Glomerular visceral epithelial cell (primary cell): ENCODE data around the gene MRLN.
A peak's percentile ranks its signal among the peaks of the same experiment; 100 is the strongest.
"Not testable (repeated sequence)": the region's sequence is repeated elsewhere in the genome, so short reads cannot be mapped to it uniquely, and the experiment has no call there.

Experiments
- DNase-seq: peaks from one replicate; pipeline ENCODE4 v3.0.0-alpha.2; 2016; ENCODE audit errors: extremely low spot score

MRLN gene

GRCh38 chr10:59745163-59745650 lies 8.0 kb downstream of the MRLN start:
- no peak for DNase-seq

- DNase-seq, result not testable (repeated sequence)
These were observed 8.5 kb downstream of the MRLN start for GRCh38 chr10:59744762-59745161.

GRCh38 chr10:59744156-59744555 lies 9.1 kb downstream of the MRLN start:
- not testable (repeated sequence) for DNase-seq

- DNase-seq, result no peak
These were observed 11.7 kb downstream of the MRLN start for GRCh38 chr10:59741583-59741982.

GRCh38 chr10:59741048-59741447 lies 12.2 kb downstream of the MRLN start:
- DNase-seq, result no peak

GRCh38 chr10:59736749-59737148 lies 16.5 kb downstream of the MRLN start:
- DNase-seq, result no peak

- no peak for DNase-seq
These were observed 18.0 kb downstream of the MRLN start for GRCh38 chr10:59735296-59735695.

- no peak for DNase-seq
These were observed 19.2 kb downstream of the MRLN start for GRCh38 chr10:59734014-59734462.

GRCh38 chr10:59733321-59734013 lies 19.8 kb downstream of the MRLN start:
- DNase-seq, result not testable (repeated sequence)

GRCh38 chr10:59732849-59733248 lies 20.4 kb downstream of the MRLN start:
- not testable (repeated sequence) for DNase-seq

- not testable (repeated sequence) for DNase-seq
These were observed 24.1 kb downstream of the MRLN start for GRCh38 chr10:59729167-59729566.

- no peak for DNase-seq
These were observed 28.9 kb downstream of the MRLN start for GRCh38 chr10:59724098-59724938.

- no peak for DNase-seq
These were observed 32.9 kb downstream of the MRLN start for GRCh38 chr10:59720377-59720776.

- DNase-seq, result no peak
These were observed 33.9 kb downstream of the MRLN start for GRCh38 chr10:59719374-59719773.

GRCh38 chr10:59718257-59718656 lies 35.0 kb downstream of the MRLN start:
- no peak for DNase-seq

GRCh38 chr10:59713196-59713821 lies 39.9 kb downstream of the MRLN start:
- no peak for DNase-seq

GRCh38 chr10:59711871-59712494 lies 41.3 kb downstream of the MRLN start:
- no peak for DNase-seq

GRCh38 chr10:59709395-59710125 lies 43.7 kb downstream of the MRLN start, which contains the start of gene SLC16A9:
Gene SLC16A9, minus strand, starts transcription at chr10:59709850. Its CDS starts 25,559 bp downstream, at chr10:59684291.
- peak; percentile 78 for DNase-seq

- peak; percentile 35 for DNase-seq
These were observed 44.4 kb downstream of the MRLN start for GRCh38 chr10:59708816-59709394.
